NCI-H526 (cell line): ENCODE data around the gene TMEM147.
"Not testable (repeated sequence)": the region's sequence is repeated elsewhere in the genome, so short reads cannot be mapped to it uniquely, and the experiment has no call there.

ENCODE experiments used
- DNase-seq, 2 experiments: peaks; one replicate each; lab custom pipeline; 2025; lab: John Stamatoyannopoulos, UW

Gene TMEM147

GRCh38 chr19:35563207-35563829 is 17.9 kb downstream of the TMEM147 start, which contains the start of gene ATP4A:
Gene ATP4A, minus strand, starts transcription at chr19:35563658. Its CDS starts 29 bp downstream, at chr19:35563629.
- DNase-seq = no peak

GRCh38 chr19:35565016-35565856 is 19.8 kb downstream of the TMEM147 start:
- no peak for DNase-seq

- DNase-seq = no peak
Measured at GRCh38 chr19:35566738-35567137, 21.3 kb downstream of the TMEM147 start.

- no peak for DNase-seq
Measured at GRCh38 chr19:35569281-35569781, 23.9 kb downstream of the TMEM147 start.

GRCh38 chr19:35571406-35571965 is 26.1 kb downstream of the TMEM147 start:
- no peak for DNase-seq

GRCh38 chr19:35577918-35578317 is 32.5 kb downstream of the TMEM147 start:
- no peak for DNase-seq

- DNase-seq = no peak
Measured at GRCh38 chr19:35578707-35579106, 33.3 kb downstream of the TMEM147 start.

- DNase-seq = no peak
Measured at GRCh38 chr19:35582760-35583159, 37.3 kb downstream of the TMEM147 start.

GRCh38 chr19:35585848-35586247 is 40.4 kb downstream of the TMEM147 start, which contains the start of gene PMIS2:
Gene PMIS2, plus strand, starts transcription at chr19:35586173. Its CDS starts 87 bp downstream, at chr19:35586260.
- peak in 1 of 2 experiments; percentile 35 for DNase-seq

GRCh38 chr19:35587321-35587720 is 41.9 kb downstream of the TMEM147 start:
- no peak for DNase-seq

GRCh38 chr19:35590875-35591274 is 45.4 kb downstream of the TMEM147 start:
- DNase-seq = no peak

GRCh38 chr19:35592226-35592625 is 46.8 kb downstream of the TMEM147 start:
- peak; percentile 41 to 80 for DNase-seq

- not testable (repeated sequence) for DNase-seq
Measured at GRCh38 chr19:35595026-35595425, 49.6 kb downstream of the TMEM147 start.

GRCh38 chr19:35595928-35596327 is 50.5 kb downstream of the TMEM147 start:
- DNase-seq = no peak

- DNase-seq = peak; percentile 20 to 36
Measured at GRCh38 chr19:35596366-35596999, 51.1 kb downstream of the TMEM147 start.
